K562 (cell line): ENCODE measurements around the gene LEO1. TPM values are rescaled to one million over a fixed set of nuclear protein-coding genes. Genes with fewer than 3 reads are reported as not detected.

Experiments used
- BACH1 ChIP-seq: fragments of 200-800 bp; sonication (Bioruptor generic); IDR thresholded peaks from 2 replicates; pipeline ENCODE4 v1.6.1; 2016; ENCODE audit warnings: missing genetic modification characterization, missing compliant biosample characterization
- CC2D1A ChIP-seq: fragments of 450-650 bp; IDR thresholded peaks from 2 replicates; pipeline ENCODE4 v1.6.1; 2017; ENCODE audit warnings: mild to moderate bottlenecking
- FOXA3 ChIP-seq, 2 experiments: fragments of 450-650 bp in 1 of 2; sonication (generic) in 1 of 2; formaldehyde crosslinking; IDR thresholded peaks in 1 of 2; conservative IDR thresholded peaks in 1 of 2; 2 replicates each; pipeline versions ENCODE4 v1.4.0 to v1.8.0; 2020 to 2022; ENCODE audit warnings: mild to moderate bottlenecking in 2 of 2, missing genetic modification reagents in 1 of 2
- ILK ChIP-seq: fragments of 450-650 bp; IDR thresholded peaks from 2 replicates; pipeline ENCODE4 v1.6.1; 2016; ENCODE audit warnings: missing genetic modification characterization, low read depth, mild to moderate bottlenecking, missing compliant biosample characterization, moderate library complexity, borderline replicate concordance
- NUFIP1 ChIP-seq: fragments of 450-650 bp; IDR thresholded peaks from 2 replicates; pipeline ENCODE4 v1.6.1; 2018; ENCODE audit not compliant: partially characterized antibody
- SLC30A9 ChIP-seq: fragments of 250-450 bp; sonication (Bioruptor Pico); IDR thresholded peaks from 2 replicates; pipeline ENCODE4 v1.8.0; 2022; ENCODE audit warnings: mild to moderate bottlenecking, moderate library complexity
- SMC3 ChIP-seq: conservative IDR thresholded peaks from 2 replicates; pipeline ENCODE4 v1.6.1; 2011; ENCODE audit warnings: low read depth, low read length, improper control_type of control experiment; ENCODE audit not compliant: insufficient read depth
- SRSF9 ChIP-seq: fragments of 200-400 bp; formaldehyde crosslinking; IDR thresholded peaks from 2 replicates; pipeline ENCODE4 v1.6.1; 2017; ENCODE audit warnings: low read depth, low read length, borderline replicate concordance
- XRCC4 ChIP-seq: IDR thresholded peaks from one replicate; pipeline ENCODE4 v1.6.1; 2011; ENCODE audit not compliant: insufficient read depth, insufficient read length; ENCODE audit errors: extremely low read depth
- ZNF146 ChIP-seq: IDR thresholded peaks from one replicate; pipeline ENCODE4 v1.6.1; 2018; ENCODE audit warnings: missing compliant biosample characterization; ENCODE audit not compliant: unreplicated experiment
- ZNF668 ChIP-seq: fragments of 250-450 bp; sonication (Bioruptor Pico); IDR thresholded peaks from 2 replicates; pipeline ENCODE4 v1.8.0; 2022; ENCODE audit warnings: mild to moderate bottlenecking, inconsistent platforms
- ZNF75A ChIP-seq: fragments of 450-650 bp; formaldehyde crosslinking; IDR thresholded peaks from 2 replicates; pipeline ENCODE4 v1.4.0; 2020; ENCODE audit warnings: mild to moderate bottlenecking
- ZNF785 ChIP-seq: fragments of 250-450 bp; sonication (Bioruptor Pico); IDR thresholded peaks from 2 replicates; pipeline ENCODE4 v1.4.0; 2020; ENCODE audit warnings: mild to moderate bottlenecking
- polyA plus RNA-seq, 8 experiments: library from polyadenylated mRNA; depleted of rRNA in 4 of 8; stranded (reverse) in 5 of 8; unstranded in 3 of 8; fragments of >200 nt; fragmentation: Nextera tagmentation in 2 of 8; fragmentation: Illumina TruSeq in 1 of 8; extraction: Ambion mirVana in 2 of 8; extraction: Trizol in 1 of 8; gene quantifications; 2 replicates each; pipeline versions ENCODE4 v1.2.1 to v1.2.3, GENCODE V29; 2011 to 2014; ENCODE audit warnings: inconsistent platforms in 1 of 8, missing spikeins in 1 of 8
- total RNA-seq, 7 experiments: library from RNA; depleted of rRNA in 6 of 7; stranded (reverse); fragments of >200 nt in 6 of 7; fragmentation: Illumina TruSeq in 2 of 7; extraction: Trizol in 2 of 7; gene quantifications; 2 replicates each; pipeline versions ENCODE4 v1.2.1 to v1.2.3, GENCODE V29; 2011 to 2021; ENCODE audit warnings: low replicate concordance in 1 of 7
- TF ChIP-seq, protein P1 (sequence below): sonication (generic); formaldehyde crosslinking; IDR thresholded peaks from 2 replicates; pipeline ENCODE4 v1.8.0; 2022; ENCODE audit warnings: missing genetic modification reagents, mild to moderate bottlenecking, moderate library complexity, borderline replicate concordance
- TF ChIP-seq, protein P2 (sequence below): sonication (generic); formaldehyde crosslinking; IDR thresholded peaks from 2 replicates; pipeline ENCODE4 v1.8.0; 2022; ENCODE audit warnings: mild to moderate bottlenecking, missing genetic modification reagents
- TF ChIP-seq, protein P3 (sequence below): sonication (generic); formaldehyde crosslinking; IDR thresholded peaks from 2 replicates; pipeline ENCODE4 v1.8.0; 2022; ENCODE audit warnings: mild to moderate bottlenecking, low read depth, missing genetic modification reagents
- TF ChIP-seq, protein P4 (sequence below): fragments of 450-650 bp; formaldehyde crosslinking; IDR thresholded peaks from 2 replicates; pipeline ENCODE4 v1.4.0; 2020; ENCODE audit warnings: mild to moderate bottlenecking, moderate library complexity

The LEO1 gene
- total and polyA plus RNA-seq, 9 of the 15 experiments (the other 6 are each of a cell fraction or from before 2014, with no cell fraction given) = 8.4 to 48.3 (median 37.9) TPM

DNA sequence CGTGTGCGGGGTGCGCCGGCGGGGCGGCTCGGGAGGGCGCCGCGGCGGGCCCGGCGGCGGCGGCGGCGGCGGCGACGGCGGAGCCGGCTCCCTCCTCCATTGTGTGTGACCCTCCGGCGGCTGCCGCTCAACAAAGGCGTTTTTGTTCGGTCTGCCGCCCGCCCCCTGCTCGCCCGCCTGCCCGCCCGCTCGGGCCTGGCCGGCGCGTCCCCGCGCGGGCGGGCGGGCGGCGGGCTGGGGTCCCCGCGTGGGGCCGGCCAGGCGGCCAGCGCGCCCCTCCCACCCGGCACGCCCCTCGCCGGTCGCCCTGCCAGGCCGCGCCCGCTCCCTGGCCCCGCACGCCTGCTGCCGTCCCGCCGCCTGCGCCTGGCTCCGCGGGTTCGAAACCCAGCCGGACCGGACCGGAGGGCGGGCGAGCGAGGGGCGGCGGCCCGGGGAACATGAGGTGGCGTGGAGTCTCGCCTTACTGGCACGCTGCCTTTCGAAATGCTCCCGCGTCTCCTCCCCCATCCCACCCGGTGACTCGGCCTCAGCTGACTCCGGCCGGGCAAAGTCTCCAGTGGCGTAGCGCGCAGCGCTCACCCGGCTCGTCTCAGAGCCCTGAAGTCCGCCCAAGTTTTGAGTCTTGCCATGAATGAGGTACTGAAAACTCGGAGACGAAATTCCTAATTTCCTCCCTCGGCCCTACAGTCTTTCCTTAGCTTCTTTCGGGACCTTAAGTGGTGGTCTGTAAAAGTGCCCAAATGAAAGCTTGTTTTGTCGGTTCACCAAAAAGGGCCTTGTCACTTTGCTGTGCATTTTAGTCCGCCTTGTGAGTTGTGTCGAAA is 48.0 kb upstream of the LEO1 start (continued):
- TF ChIP-seq, protein P1, sequence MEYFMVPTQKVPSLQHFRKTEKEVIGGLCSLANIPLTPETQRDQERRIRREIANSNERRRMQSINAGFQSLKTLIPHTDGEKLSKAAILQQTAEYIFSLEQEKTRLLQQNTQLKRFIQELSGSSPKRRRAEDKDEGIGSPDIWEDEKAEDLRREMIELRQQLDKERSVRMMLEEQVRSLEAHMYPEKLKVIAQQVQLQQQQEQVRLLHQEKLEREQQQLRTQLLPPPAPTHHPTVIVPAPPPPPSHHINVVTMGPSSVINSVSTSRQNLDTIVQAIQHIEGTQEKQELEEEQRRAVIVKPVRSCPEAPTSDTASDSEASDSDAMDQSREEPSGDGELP (CRISPR knock-in tag) = peak; percentile 98
- TF ChIP-seq, protein P2, sequence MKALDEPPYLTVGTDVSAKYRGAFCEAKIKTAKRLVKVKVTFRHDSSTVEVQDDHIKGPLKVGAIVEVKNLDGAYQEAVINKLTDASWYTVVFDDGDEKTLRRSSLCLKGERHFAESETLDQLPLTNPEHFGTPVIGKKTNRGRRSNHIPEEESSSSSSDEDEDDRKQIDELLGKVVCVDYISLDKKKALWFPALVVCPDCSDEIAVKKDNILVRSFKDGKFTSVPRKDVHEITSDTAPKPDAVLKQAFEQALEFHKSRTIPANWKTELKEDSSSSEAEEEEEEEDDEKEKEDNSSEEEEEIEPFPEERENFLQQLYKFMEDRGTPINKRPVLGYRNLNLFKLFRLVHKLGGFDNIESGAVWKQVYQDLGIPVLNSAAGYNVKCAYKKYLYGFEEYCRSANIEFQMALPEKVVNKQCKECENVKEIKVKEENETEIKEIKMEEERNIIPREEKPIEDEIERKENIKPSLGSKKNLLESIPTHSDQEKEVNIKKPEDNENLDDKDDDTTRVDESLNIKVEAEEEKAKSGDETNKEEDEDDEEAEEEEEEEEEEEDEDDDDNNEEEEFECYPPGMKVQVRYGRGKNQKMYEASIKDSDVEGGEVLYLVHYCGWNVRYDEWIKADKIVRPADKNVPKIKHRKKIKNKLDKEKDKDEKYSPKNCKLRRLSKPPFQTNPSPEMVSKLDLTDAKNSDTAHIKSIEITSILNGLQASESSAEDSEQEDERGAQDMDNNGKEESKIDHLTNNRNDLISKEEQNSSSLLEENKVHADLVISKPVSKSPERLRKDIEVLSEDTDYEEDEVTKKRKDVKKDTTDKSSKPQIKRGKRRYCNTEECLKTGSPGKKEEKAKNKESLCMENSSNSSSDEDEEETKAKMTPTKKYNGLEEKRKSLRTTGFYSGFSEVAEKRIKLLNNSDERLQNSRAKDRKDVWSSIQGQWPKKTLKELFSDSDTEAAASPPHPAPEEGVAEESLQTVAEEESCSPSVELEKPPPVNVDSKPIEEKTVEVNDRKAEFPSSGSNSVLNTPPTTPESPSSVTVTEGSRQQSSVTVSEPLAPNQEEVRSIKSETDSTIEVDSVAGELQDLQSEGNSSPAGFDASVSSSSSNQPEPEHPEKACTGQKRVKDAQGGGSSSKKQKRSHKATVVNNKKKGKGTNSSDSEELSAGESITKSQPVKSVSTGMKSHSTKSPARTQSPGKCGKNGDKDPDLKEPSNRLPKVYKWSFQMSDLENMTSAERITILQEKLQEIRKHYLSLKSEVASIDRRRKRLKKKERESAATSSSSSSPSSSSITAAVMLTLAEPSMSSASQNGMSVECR (CRISPR knock-in tag) = peak; percentile 73
- no peak for TF ChIP-seq SRSF9
- no peak for TF ChIP-seq ZNF668 (CRISPR knock-in tag)
- TF ChIP-seq ZNF146 (CRISPR knock-in tag) = no peak
- TF ChIP-seq ILK = no peak
- no peak for TF ChIP-seq BACH1 (tag)
- 0 out of 4 replicates have a peak, but pooled peaks of 1 of the 2 experiments have one; percentile 30 for TF ChIP-seq FOXA3 (CRISPR knock-in tag; conservative IDR thresholded peaks at IDR 0.05 in 1 of 2, IDR thresholded peaks at IDR 0.05 in 1 of 2)
- TF ChIP-seq, protein P3, sequence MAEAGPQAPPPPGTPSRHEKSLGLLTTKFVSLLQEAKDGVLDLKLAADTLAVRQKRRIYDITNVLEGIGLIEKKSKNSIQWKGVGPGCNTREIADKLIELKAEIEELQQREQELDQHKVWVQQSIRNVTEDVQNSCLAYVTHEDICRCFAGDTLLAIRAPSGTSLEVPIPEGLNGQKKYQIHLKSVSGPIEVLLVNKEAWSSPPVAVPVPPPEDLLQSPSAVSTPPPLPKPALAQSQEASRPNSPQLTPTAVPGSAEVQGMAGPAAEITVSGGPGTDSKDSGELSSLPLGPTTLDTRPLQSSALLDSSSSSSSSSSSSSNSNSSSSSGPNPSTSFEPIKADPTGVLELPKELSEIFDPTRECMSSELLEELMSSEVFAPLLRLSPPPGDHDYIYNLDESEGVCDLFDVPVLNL (CRISPR knock-in tag) = no peak
- no peak for TF ChIP-seq ZNF785 (CRISPR knock-in tag)
- TF ChIP-seq SLC30A9 (CRISPR knock-in tag) = no peak
- no peak for TF ChIP-seq XRCC4
- no peak for TF ChIP-seq CC2D1A
- no peak for TF ChIP-seq SMC3
- no peak for TF ChIP-seq NUFIP1
- no peak for TF ChIP-seq ZNF75A (CRISPR knock-in tag)
- TF ChIP-seq, protein P4, sequence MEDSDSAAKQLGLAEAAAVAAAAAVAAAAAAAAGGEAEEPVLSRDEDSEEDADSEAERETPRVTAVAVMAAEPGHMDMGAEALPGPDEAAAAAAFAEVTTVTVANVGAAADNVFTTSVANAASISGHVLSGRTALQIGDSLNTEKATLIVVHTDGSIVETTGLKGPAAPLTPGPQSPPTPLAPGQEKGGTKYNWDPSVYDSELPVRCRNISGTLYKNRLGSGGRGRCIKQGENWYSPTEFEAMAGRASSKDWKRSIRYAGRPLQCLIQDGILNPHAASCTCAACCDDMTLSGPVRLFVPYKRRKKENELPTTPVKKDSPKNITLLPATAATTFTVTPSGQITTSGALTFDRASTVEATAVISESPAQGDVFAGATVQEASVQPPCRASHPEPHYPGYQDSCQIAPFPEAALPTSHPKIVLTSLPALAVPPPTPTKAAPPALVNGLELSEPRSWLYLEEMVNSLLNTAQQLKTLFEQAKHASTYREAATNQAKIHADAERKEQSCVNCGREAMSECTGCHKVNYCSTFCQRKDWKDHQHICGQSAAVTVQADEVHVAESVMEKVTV (CRISPR knock-in tag) = no peak
